Skin epidermis (tissue), 12 donors: Measurements from ENCODE around the gene FAIM2.
A peak's percentile ranks its signal among the peaks of the same experiment; 100 is the strongest.

ENCODE experiments used
- H3K27ac ChIP-seq, 21 experiments: fragments of 200-600 bp; sonication (generic) in 11 of 21; one replicate each; pipeline ENCODE4 v1.5.0; 2020; ENCODE audit warnings: mild to moderate bottlenecking in 3 of 21, inconsistent platforms in 2 of 21, moderate library complexity in 2 of 21
- H3K4me3 ChIP-seq, 7 experiments: fragments of 200-600 bp; sonication (generic) in 2 of 7; one replicate each; pipeline ENCODE4 v1.5.0; 2020; ENCODE audit warnings: inconsistent platforms in 2 of 7, mild to moderate bottlenecking in 2 of 7, moderate library complexity in 1 of 7

The FAIM2 gene

GRCh38 chr12:49901026-49901425, 2.7 kb downstream of the FAIM2 start:
- Histone ChIP-seq H3K4me3 (no peak overlapping the region), H3K27ac (no peak overlapping the region)

- H3K27ac ChIP-seq = no peak overlapping the region
- H3K4me3 ChIP-seq = no peak overlapping the region
These were observed 3.3 kb downstream of the FAIM2 start for GRCh38 chr12:49900371-49900770.

GRCh38 chr12:49899921-49900320, 3.8 kb downstream of the FAIM2 start:
- Histone ChIP-seq H3K4me3 (no peak overlapping the region), H3K27ac (no peak overlapping the region)

GRCh38 chr12:49899286-49899843, 4.3 kb downstream of the FAIM2 start:
- no peak overlapping the region for H3K27ac ChIP-seq
- no peak overlapping the region for H3K4me3 ChIP-seq

GRCh38 chr12:49897276-49897675, 6.4 kb downstream of the FAIM2 start:
- no peak overlapping the region for H3K27ac ChIP-seq
- no peak overlapping the region for H3K4me3 ChIP-seq

- H3K4me3 ChIP-seq = no peak overlapping the region
- peak overlapping the region in 5 of 21 experiments; percentile 18 to 52 (median 30) for H3K27ac ChIP-seq
These were observed 7.9 kb downstream of the FAIM2 start for GRCh38 chr12:49895773-49896172.

GRCh38 chr12:49894751-49895148, 8.9 kb downstream of the FAIM2 start:
- Histone ChIP-seq H3K27ac (peak overlapping the region in 3 of 21 experiments; percentile 18 to 52 (median 45)), H3K4me3 (no peak overlapping the region)

GRCh38 chr12:49893753-49894750, 9.6 kb downstream of the FAIM2 start:
- H3K4me3 ChIP-seq = no peak overlapping the region
- peak overlapping the region in 1 of 21 experiments; percentile 18 for H3K27ac ChIP-seq

GRCh38 chr12:49892732-49893317, 10.9 kb downstream of the FAIM2 start:
- H3K4me3 ChIP-seq = no peak overlapping the region
- no peak overlapping the region for H3K27ac ChIP-seq

- H3K27ac ChIP-seq = no peak overlapping the region
- H3K4me3 ChIP-seq = no peak overlapping the region
These were observed 11.5 kb downstream of the FAIM2 start for GRCh38 chr12:49892084-49892731.

- Histone ChIP-seq H3K27ac (no peak overlapping the region), H3K4me3 (no peak overlapping the region)
These were observed 12.2 kb downstream of the FAIM2 start for GRCh38 chr12:49891476-49891875.

- H3K4me3 ChIP-seq = no peak overlapping the region
- H3K27ac ChIP-seq = no peak overlapping the region
These were observed 12.7 kb downstream of the FAIM2 start for GRCh38 chr12:49891012-49891411.

- no peak overlapping the region for H3K4me3 ChIP-seq
These were observed 13.6 kb downstream of the FAIM2 start for GRCh38 chr12:49890096-49890461.

GRCh38 chr12:49889361-49890095, 14.2 kb downstream of the FAIM2 start:
- Histone ChIP-seq H3K4me3 (no peak overlapping the region), H3K27ac (peak overlapping the region in 2 of 21 experiments; percentile 2 to 7)

More at GRCh38 chr12:49890096-49890461, 13.6 kb downstream of the FAIM2 start:
- H3K27ac ChIP-seq = no peak overlapping the region

GRCh38 chr12:49888461-49889151, 15.1 kb downstream of the FAIM2 start:
- Histone ChIP-seq H3K4me3 (no peak overlapping the region), H3K27ac (no peak overlapping the region)

GRCh38 chr12:49887536-49888401, 15.9 kb downstream of the FAIM2 start:
- Histone ChIP-seq H3K27ac (no peak overlapping the region), H3K4me3 (no peak overlapping the region)

- H3K4me3 ChIP-seq = no peak overlapping the region
- H3K27ac ChIP-seq = no peak overlapping the region
These were observed 16.6 kb downstream of the FAIM2 start for GRCh38 chr12:49887091-49887490.
